Measurements from ENCODE around the gene MCUR1.
A peak's percentile ranks its signal among the peaks of the same experiment; 100 is the strongest.
"Not testable (repeated sequence)": the region's sequence is repeated elsewhere in the genome, so short reads cannot be mapped to it uniquely, and the experiment has no call there.

The MCUR1 gene

DNA sequence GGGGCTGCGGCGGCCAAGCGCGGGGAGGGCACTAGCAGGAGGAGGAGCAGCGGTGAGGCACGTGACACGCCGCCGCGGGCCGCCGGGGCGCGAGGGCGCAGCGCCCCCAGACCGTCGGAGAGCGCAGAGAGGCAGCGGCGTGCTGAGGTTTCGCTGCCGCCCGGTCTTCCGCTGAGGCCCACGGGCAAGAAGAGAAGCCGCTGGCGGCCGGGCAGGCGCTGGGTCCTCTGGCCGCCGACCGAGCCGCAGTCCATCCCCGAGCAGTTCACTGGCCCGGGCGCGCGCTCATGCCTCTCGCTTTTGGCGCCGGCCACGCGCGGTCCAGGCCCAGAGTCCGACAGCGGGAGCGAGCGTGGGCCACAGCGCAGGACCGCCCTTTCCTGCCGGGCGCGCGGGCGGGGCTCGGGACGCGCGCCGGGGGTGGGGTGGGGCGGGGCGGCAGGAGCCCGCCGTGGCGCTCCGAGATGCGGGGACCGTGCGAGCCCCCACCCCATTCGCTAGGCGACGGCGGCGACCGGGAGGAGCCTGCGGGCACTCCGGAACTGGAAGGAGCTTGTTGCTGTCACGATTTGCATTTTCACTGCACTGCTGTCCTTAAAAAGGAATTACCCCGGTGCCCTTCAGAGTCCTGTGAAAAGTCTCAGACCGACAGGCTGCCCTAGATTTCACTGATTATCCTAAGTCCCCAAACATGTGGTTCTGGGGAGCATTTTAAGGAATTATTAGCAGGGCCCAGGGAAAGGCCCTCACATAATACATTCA lies at the start of gene MCUR1:
Gene MCUR1 (minus strand): TSS at position 382 of the 762 bp plus-strand sequence. CDS start 128 bp downstream, at position 254.
- DNase-seq, result peak; percentile 84

DNA sequence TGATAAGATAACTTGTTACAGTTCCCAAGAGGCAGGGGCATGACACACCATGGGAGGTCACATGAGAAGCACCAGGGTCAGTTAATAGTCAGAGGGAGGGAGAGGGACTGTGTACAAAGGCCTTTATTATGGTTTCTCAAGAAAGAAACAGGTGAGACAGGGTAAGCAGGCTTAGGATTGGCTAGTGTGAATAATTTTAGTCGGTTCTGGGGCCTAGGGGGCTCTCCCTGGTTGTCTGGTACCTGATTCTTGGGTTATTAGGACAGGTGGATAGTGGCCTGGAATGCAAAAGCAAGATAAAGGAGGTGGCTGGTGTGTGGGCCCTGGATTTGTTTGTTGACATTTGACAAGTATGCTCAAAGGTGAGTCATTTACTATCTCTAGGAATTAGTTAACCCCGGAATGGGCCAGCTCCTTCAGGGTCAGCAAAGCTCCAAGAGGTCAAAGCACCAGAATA lies 49.4 kb upstream of the MCUR1 start:
- no peak for DNase-seq

DNA sequence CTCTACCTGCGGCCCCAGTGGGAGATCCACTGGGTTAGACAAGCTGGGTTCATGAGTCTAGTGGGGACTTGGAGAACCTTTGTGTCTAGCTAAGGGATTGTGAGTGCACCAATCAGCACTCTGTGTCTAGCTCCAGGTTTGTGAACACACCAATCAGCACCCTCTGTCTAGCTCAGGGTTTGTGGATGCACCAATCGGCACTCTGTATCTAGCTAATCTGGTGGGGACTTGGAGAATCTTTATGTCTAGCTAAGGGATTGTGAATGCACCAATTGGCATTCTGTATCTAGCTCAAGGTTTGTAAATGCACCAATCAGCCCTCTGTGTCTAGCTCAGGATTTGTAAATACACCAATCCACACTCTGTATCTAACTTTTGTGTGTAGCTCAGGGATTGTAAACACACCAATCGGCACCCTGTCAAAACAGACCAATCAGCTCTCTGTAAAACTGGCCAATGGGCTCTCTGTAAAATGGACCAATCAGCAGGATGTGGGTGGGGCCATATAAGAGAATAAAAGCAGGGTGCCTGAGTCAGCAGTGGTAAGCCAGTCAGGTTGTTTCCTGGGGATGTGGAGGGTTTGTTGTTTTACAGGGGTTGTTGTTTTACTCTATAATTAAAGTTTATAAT lies 46.3 kb upstream of the MCUR1 start:
- DNase-seq, result not testable (repeated sequence)

- no peak for DNase-seq
Observed at GRCh38 chr6:13859871-13860555, 45.7 kb upstream of the MCUR1 start.

DNA sequence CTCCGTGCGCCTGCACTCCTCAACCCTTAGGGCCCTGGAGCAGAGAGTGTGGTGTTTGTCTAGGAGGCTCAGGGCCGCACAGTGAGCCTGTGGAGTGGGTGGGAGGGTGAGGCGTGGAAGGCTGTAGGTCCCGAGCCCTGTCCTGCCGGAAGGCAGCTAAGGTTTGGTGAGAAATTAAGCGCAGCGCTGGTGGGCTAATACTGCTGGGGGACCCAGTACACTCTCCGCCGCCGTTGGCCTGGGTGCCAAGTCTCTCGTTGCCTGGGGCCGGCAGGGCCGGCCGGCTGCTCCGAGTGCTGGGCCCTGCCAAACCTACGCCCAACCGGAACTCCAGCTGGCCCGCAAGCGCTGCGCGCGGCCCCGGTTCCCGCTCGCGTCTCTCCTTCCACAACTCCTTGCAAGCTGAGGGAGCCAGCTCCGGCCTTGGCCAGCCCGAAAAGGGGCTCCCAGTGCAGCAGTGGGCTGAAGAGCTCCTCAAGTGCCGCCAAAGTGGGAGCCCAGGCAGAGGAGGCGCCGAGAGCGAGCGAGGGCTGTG lies 40.4 kb upstream of the MCUR1 start:
- DNase-seq, result no peak

GRCh38 chr6:13853871-13854270 lies 39.5 kb upstream of the MCUR1 start:
- no peak for DNase-seq

DNA sequence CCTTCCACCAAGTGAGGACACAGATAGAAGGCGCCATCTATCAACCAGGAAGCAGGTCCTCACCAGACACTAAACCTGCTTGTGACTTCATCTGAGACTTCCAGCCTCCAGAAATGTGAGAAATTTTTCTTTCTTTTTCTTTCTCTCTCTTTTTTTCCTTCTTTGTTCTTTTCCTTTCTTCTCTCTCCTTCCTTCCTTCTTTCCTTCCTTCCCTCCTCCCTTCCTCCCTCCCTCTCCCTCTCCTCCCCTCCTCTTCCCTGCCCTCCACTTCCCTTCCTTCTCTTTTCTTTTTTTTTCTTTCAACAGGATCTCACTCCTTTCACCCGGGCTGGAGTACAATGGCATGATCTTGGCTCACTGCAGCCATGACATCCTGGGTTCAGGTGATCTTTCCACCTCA lies 37.4 kb upstream of the MCUR1 start:
- DNase-seq, result no peak

- DNase-seq, result no peak
Observed at GRCh38 chr6:13851330-13851729, 37.0 kb upstream of the MCUR1 start.

- DNase-seq, result not testable (repeated sequence)
Observed at GRCh38 chr6:13850690-13851089, 36.3 kb upstream of the MCUR1 start.

- DNase-seq, result no peak
Observed at GRCh38 chr6:13848522-13849150, 34.3 kb upstream of the MCUR1 start.

GRCh38 chr6:13847326-13848050 lies 33.1 kb upstream of the MCUR1 start:
- DNase-seq, result no peak

GRCh38 chr6:13846841-13847240 lies 32.5 kb upstream of the MCUR1 start:
- no peak for DNase-seq

DNA sequence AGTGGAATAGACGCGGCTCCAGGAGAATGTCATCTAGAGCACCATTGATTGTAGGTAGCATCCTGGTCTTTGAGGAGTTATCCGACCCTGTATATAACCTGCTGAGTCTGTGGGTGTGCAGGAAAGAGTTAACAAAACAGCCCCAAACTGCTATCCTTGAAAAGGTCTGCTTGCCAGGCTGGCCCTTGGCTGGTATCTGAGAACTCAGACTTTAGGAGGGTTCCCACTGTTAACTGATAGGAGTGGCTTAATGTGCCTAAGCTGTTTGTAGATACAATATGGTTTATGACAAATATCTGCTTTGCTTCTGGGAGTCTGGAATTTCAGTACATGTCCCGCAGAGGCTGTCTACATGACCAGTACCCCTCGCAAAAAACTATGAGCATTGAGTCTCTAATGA lies 27.6 kb upstream of the MCUR1 start:
- no peak for DNase-seq

DNA sequence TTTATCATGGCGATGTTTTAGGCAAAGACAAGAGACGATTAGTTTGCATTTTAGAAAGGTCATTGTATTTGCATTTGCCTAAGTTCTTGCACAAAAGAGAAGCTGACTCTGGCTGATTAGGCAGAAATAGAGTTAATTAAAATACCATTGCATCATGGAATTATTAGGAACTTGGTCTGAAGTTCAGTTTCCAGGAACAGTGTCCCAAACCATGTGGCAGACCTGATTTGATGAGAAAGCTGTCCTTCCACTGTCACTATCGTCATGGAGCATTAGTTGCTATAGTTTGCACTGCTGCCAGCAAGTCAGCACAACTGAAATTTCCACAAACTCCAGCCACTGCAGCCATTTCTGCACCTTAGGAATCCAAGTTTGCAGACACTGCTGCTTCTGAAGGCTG lies 24.3 kb upstream of the MCUR1 start:
- no peak for DNase-seq

GRCh38 chr6:13836170-13836569 lies 21.8 kb upstream of the MCUR1 start:
- no peak for DNase-seq

DNA sequence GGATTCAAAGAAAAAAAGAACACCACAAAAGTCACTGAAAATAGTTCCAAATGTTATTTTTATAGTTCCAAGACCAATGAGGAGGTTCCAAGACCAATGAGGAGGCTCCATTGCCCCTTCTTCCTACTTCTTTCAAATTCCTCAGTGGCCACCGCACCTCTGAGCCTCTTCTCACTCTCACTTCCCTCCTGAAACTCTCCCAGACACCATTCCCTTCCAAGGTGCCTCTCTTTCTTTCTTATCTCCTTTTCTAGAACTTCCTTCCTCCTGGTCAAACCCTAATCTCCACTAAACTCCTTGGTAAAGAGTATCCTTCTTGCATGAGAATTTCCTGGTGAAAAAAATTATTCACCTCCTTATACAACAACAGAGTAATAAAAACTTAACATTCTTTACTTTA lies 20.4 kb upstream of the MCUR1 start:
- no peak for DNase-seq

DNA sequence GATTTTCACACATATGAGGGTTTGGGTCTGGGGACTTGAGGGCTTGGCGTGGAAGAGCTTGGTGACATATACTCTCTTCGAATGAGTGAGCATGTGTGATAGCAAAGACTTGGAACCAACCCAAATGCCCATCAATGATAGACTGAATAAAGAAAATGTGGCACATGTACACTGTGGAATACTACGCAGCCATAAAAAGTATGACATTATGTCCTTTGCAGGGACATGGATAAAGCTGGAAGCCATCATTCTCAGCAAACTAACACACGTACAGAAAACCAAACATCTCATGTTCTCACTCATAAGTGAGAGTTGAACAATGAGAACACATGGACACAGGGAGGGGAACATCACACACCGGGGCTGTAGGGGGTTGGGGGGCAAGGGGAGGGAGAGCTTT lies 19.7 kb upstream of the MCUR1 start:
- DNase-seq, result not testable (repeated sequence)

- no peak for DNase-seq
Observed at GRCh38 chr6:13832778-13833177, 18.4 kb upstream of the MCUR1 start.

DNA sequence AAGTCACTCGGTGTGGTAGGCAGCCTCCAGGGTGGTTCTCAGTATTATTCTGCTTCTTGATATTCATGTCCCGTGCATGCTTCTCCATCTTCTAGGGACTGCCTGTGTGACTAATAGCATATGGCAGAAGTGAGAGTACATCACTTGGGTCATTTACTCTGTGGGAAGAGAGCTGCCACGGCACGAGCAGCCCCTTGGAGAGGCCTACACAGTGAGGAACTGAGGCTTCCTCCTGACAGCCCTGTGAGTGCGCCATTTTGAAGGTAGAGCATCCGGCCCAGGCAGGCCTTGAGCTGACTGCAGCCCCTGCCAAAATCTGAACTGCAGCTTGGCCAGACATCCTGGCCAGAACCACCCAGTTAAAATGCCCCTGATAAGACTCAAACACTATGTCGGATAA lies 17.3 kb upstream of the MCUR1 start:
- no peak for DNase-seq

- no peak for DNase-seq
Observed at GRCh38 chr6:13830803-13831202, 16.4 kb upstream of the MCUR1 start.

GRCh38 chr6:13829419-13829818 lies 15.1 kb upstream of the MCUR1 start:
- not testable (repeated sequence) for DNase-seq

DNA sequence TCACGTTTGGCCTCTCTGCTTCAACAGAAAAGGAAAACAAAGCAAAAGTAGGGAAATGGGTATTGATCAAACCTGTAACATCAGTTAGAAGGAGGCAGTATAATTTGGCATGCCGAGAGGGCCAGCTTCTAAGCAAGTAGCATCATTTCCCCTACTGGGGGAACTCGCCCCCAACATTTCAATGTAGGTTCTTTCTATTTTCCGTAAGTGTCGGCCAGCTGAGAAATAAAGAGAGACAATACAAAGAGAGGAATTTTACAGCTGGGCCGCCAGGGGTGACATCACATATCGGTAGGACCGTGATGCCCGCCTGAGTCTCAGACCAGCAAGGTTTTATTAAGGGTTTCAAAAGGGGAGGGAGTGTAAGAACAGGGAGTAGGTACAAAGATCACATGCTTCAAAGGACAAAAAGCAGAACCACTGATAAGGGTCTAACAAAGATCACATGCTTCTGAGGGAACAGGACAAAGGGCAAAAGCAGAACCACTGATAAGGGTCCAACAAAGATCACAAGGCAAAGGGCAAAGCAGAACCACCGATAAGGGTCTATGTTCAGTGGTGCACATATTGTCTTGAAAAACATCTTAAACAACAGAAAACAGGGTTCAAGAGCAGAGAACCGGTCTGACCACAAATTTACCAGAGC lies 14.4 kb upstream of the MCUR1 start:
- not testable (repeated sequence) for DNase-seq

All from CD4-positive, alpha-beta T cell treated with Interleukin-21 for 1 hour (primary cell).